ENCODE data around the gene PPP2R3A. TPM values are rescaled to one million over a fixed set of nuclear protein-coding genes. Genes with fewer than 3 reads are reported as not detected.
A peak's percentile ranks its signal among the peaks of the same experiment; 100 is the strongest.

Gene PPP2R3A
- total and polyA plus RNA-seq, 2 donors = 0.80 to 1.1 TPM

DNA sequence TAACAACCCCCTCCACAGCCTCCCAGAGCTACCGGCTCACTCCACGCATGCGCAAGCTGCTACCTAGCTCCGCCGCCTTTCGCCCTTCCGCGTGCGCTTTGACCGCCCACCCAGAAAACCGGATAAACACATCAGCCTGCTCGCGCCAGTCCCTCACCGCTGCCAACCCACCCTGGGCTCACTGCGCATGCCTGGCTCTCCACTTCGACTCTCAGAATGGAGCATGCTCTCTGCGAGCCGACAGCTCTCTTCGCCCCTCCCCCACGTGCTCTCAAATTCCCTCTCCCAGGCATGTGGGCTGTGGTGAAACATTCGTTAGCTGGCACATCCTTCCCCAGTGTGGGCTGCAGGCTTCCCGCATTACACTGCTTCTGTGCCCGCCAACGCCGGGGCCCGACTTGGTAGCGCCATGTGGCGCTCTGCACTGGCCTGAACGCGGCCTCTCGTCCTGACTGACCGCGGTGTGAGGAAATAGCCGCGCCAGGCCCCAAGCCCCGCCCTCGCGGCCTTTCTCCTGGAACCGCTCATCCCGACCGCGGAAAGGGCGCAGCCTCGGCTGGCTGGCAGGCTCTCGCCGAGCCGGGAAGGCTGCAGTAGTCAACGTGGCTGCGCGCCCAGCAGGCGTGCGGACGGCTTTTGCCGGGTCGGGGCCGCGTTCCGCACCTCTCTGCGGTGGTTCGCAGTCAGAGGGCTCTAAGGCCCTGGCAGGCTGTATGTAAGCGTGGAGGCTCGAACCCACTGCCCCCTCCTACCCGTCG lies 231.1 kb downstream of the PPP2R3A start:
- Histone ChIP-seq H3K4me3 (ENCODE audit: low read length in 2 of 2) (peak overlapping the region; percentile 91 to 95), H3K4me1 (ENCODE audit: control insufficient read depth in 2 of 2, insufficient read depth in 2 of 2, low read length in 2 of 2) (peaks cover under 1 to 3% of the 10 kb centered on the region in 2 donors), H3K27me3 (ENCODE audit: control insufficient read depth in 2 of 2, insufficient read depth in 1 of 2, low read length in 1 of 2) (no peaks in the 10 kb centered on the region), H3K9me3 (ENCODE audit: control insufficient read depth in 2 of 2, insufficient read depth in 1 of 2, low read length in 1 of 2) (peaks cover 0 to 6% of the 10 kb centered on the region in 2 donors), H3K36me3 (ENCODE audit: control insufficient read depth in 2 of 2, insufficient read depth in 2 of 2, low read length in 1 of 2) (peaks cover 0 to 4% of the 10 kb centered on the region in 2 donors), H3K27ac (ENCODE audit: low read depth in 1 of 2, low read length in 1 of 2) (peak overlapping the region; percentile 92 to 99)
- WGBS = under 1% methylated on average over 64 of the region's 64 CpGs
- DNase-seq (ENCODE audit: low read depth in 6 of 9, low spot score in 9 of 9) = peak; percentile 97 to 99 (median 98)

DNA sequence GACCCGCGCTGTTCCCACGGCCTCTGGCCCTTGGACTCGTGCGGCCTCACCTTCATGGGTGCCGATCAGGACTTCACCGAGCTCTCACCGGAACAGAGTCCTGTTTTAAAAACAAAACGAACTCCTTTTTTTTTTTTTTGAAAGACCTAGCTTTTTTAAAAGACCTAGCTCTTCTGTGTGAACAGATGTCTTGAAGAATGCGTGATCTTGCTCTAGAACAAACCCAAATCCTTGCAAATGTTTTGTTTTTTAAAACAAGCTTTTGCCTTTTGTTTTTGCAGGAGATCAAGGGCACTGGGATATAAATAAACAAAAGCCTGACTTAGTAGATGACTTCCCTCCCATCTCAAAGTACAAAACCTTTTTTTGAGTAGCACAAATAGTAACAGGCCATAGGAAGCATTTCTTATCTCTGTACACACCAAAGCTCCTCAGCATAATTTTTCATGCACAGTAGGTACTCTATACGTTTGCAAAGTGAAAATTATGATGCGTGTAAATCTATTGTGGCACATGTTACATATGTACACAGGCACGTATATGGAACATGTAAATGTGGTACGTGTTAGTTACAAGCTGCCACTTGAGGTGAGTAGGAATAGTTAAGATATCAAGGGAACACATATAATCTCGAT lies 231.7 kb downstream of the PPP2R3A start:
- peak overlapping the region; percentile 91 to 95 for H3K4me3 ChIP-seq (ENCODE audit: low read length in 2 of 2)
- H3K27me3 ChIP-seq (ENCODE audit: control insufficient read depth in 2 of 2, insufficient read depth in 1 of 2, low read length in 1 of 2) = no peaks in the 10 kb centered on the region
- peaks cover 0 to 3% of the 10 kb centered on the region in 2 donors for H3K4me1 ChIP-seq (ENCODE audit: control insufficient read depth in 2 of 2, insufficient read depth in 2 of 2, low read length in 2 of 2)
- peak in 3 of 9 donors; percentile 45 to 77 (median 51) for DNase-seq (ENCODE audit: low read depth in 6 of 9, low spot score in 9 of 9)
- 19% methylated on average over 15 of the region's 15 CpGs for WGBS
- peaks cover 0 to 6% of the 10 kb centered on the region in 2 donors for H3K9me3 ChIP-seq (ENCODE audit: control insufficient read depth in 2 of 2, insufficient read depth in 1 of 2, low read length in 1 of 2)
- H3K27ac ChIP-seq (ENCODE audit: low read depth in 1 of 2, low read length in 1 of 2) = peak overlapping the region; percentile 92 to 99
- peaks cover 0 to 4% of the 10 kb centered on the region in 2 donors for H3K36me3 ChIP-seq (ENCODE audit: control insufficient read depth in 2 of 2, insufficient read depth in 2 of 2, low read length in 1 of 2)

Other genes starting within 250 kb of the PPP2R3A start
- gene MSL2, start 230.6 kb downstream of the PPP2R3A start, total RNA-seq = 33.6 TPM
- gene MSL2, start 230.6 kb downstream of the PPP2R3A start, polyA plus RNA-seq = 37.4 TPM